Activated CD8-positive, alpha-beta T cell treated with anti-CD3 and anti-CD28 coated beads for 36 hours (primary cell): ENCODE measurements around the gene TMEM179. TPM values are rescaled to one million over a fixed set of nuclear protein-coding genes. Genes with fewer than 3 reads are reported as not detected.

ENCODE experiments used
- ATAC-seq: fragments of 200-7000 bp; cut with Tn5 transposase; one replicate; pipeline ENCODE4 v1.10.0; 2021; ENCODE audit warnings: mild to moderate bottlenecking, moderate library complexity
- CTCF ChIA-PET: fragments of 350-600 bp; sonication (Branson Sonifier 250); formaldehyde crosslinking; loops from one replicate; lab custom pipeline; 2021; ENCODE audit warnings: antibody characterized with exemption; lab: Charles Lee
- POLR2A ChIA-PET: fragments of 350-600 bp; sonication (Branson Sonifier 250); formaldehyde crosslinking; loops from one replicate; lab custom pipeline; 2021; ENCODE audit warnings: antibody characterized with exemption; lab: Charles Lee
- DNase-seq: peaks from one replicate; pipeline ENCODE4 v3.0.0-alpha.2; 2020
- H3K27ac Mint-ChIP-seq: one replicate; pipeline ENCODE4 v1.8.0; 2021; ENCODE audit warnings: mild to moderate bottlenecking, mixed read lengths
- H3K27me3 Mint-ChIP-seq: one replicate; pipeline ENCODE4 v1.8.0; 2021; ENCODE audit warnings: mixed read lengths
- H3K36me3 Mint-ChIP-seq: one replicate; pipeline ENCODE4 v1.8.0; 2021; ENCODE audit warnings: low read depth, mixed read lengths
- H3K4me1 Mint-ChIP-seq: one replicate; pipeline ENCODE4 v1.8.0; 2021; ENCODE audit warnings: low read depth, mixed read lengths
- H3K4me3 Mint-ChIP-seq: one replicate; pipeline ENCODE4 v1.8.0; 2021; ENCODE audit warnings: mild to moderate bottlenecking, moderate library complexity, mixed read lengths
- H3K9me3 Mint-ChIP-seq: one replicate; pipeline ENCODE4 v1.8.0; 2021; ENCODE audit warnings: mixed read lengths
- CTCF ChIP-seq: fragments of 200-600 bp; IDR thresholded peaks from one replicate; pipeline ENCODE4 v1.8.0; 2022; ENCODE audit warnings: antibody characterized with exemption, mild to moderate bottlenecking
- intact Hi-C: fragments of 100-400 bp; cut with micrococcal nuclease; formaldehyde crosslinking; loops from one replicate; pipeline ENCODE4 v1.10.0; 2022
- total RNA-seq, 2 experiments: library from RNA; stranded (reverse); gene quantifications; one replicate each; pipeline ENCODE4 v1.2.3, GENCODE V29; 2021

Gene TMEM179
- total RNA-seq, 2 experiments from 2014 or later: not detected

DNA sequence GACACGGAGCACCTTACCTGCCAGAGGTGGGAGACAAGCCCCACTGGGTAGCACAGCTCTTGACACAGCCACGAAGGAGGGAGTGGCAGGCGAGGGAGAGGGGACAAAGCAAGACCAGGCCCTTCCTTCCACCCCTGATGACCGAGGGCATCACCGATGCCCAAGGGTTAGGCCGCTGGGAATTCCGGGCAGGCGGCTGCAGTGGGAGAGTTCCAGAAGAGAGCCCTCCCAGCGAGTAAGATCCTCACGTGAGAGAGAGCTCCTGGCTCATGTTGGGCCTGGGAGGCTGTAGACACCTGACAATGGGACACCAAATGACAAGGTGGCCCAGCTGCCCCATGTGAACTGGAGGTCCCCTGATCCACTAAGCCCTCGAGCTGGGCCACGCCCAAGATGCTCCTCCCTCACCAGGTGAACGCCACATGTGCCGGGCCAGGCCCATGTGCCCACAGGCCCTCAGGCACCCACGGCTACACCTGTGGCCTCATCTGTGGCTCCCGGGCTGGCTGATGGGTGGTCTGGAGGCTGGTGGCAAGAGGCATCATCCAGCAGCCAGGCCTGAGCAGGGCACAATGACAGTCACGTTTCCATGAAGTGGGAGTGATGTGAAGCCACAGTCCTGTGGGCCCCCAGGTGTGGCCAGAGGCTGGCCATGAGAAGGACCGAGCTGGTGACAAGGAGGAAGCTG, 57.1 kb downstream of the TMEM179 start:
- TF ChIP-seq CTCF: no peak
- Mint-ChIP-seq H3K4me1 (no peaks in the 10 kb centered on the region), H3K36me3 (no peaks in the 10 kb centered on the region), H3K4me3 (no peak overlapping the region), H3K27me3 (peaks cover 11% of the 10 kb centered on the region), H3K27ac (no peak overlapping the region), H3K9me3 (no peaks in the 10 kb centered on the region)
- no peak for DNase-seq
- intact Hi-C loops: no loop called here
- ChIA-PET CTCF (no interaction called here), POLR2A (no interaction called here)
- ATAC-seq: no peak

DNA sequence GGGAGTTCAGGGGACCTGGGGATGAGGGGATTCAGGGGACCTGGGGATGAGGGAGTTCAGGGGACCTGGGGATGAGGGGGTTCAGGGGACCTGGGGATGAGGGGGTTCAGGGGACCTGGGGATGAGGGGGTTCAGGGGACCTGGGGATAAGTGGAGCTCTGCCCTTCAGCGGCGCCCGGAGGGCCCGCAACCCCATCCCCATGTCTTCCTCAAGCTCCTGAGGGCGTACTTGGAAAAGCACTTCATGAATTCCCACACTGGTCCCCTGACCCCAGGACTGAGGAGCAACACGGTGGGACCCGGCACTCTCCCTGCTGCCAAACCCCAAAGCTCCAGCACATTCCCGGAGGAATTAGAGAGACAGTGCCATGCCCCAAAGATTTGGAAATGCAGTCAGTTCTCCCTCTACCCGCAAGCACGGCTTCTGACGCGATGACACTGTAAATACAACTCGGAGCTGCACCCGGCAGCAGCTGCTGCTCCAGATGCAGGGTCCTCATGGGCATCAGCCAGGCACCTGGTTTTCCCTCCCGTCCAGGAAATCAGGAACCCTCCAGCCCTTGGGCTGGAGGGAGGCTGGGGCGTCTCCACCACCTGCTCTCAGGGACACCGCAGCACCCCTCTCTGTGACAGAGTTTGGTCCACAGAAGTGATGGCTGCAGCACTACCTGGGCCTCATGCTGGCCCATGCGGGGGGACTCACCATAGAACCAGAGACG, 57.8 kb downstream of the TMEM179 start:
- Mint-ChIP-seq H3K4me1 (no peaks in the 10 kb centered on the region), H3K27ac (no peak overlapping the region), H3K4me3 (no peak overlapping the region), H3K27me3 (peaks cover 13% of the 10 kb centered on the region), H3K36me3 (no peaks in the 10 kb centered on the region), H3K9me3 (no peaks in the 10 kb centered on the region)
- intact Hi-C loops: no loop called here
- CTCF ChIA-PET: no interaction called here
- no peak for TF ChIP-seq CTCF
- ATAC-seq (no peak), DNase-seq (no peak)
- POLR2A ChIA-PET: no interaction called here

- no peak for DNase-seq
- no peak for TF ChIP-seq CTCF
- Mint-ChIP-seq H3K36me3 (no peaks in the 10 kb centered on the region), H3K9me3 (no peaks in the 10 kb centered on the region), H3K4me1 (no peaks in the 10 kb centered on the region), H3K27ac (no peak overlapping the region), H3K27me3 (peaks cover 13% of the 10 kb centered on the region), H3K4me3 (no peak overlapping the region)
- POLR2A ChIA-PET: no interaction called here
- ATAC-seq: no peak
- intact Hi-C loops: no loop called here
- CTCF ChIA-PET: no interaction called here
Measured at GRCh38 chr14:104545942-104546501, 58.5 kb downstream of the TMEM179 start.

DNA sequence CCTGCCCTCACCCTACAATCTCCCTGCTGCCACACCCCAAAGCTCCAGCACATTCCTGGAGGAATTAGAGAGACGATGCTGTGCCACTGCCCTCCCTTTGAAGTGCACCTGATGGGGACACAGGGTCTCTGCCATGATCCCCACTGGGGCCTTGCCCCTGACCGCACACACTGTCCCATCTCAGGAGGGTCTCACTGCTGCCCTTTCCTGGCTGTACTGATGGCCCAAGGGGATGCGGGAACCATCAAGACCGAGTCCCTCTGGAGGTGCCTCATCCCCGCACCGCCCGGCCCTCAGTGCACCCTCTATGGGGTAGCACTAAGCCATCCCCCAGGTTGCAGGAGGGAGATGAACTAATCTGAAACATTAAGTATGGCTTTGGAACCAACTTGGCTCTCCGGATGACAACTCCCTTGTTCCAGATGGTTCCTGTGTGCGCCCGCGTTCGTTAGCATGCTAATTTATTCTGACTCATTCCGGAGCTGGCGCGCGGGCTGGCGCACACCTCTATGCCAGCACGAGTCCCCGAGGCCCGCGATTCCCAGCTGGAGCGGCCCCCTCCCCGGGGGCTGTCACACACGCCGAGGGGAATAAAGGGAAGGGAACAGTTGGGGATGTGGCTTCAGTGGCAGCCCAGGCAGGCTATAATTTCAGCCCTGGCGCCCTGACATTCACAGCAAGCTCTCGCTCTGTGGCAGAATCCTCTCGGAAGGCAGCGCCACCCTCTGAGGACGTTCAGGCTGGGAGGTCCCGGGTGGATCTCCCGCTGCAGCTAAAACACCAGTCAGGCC, 59.2 kb downstream of the TMEM179 start:
- ChIA-PET CTCF (no interaction called here), POLR2A (no interaction called here)

More for the DNA sequence above, 59.2 kb downstream of the TMEM179 start:
- H3K4me3 Mint-ChIP-seq: no peak overlapping the region
- TF ChIP-seq CTCF: no peak
- no peaks in the 10 kb centered on the region for H3K36me3 Mint-ChIP-seq
- DNase-seq (no peak), ATAC-seq (no peak)
- intact Hi-C loops: no loop called here
- no peak overlapping the region for H3K27ac Mint-ChIP-seq
- peaks cover 13% of the 10 kb centered on the region for H3K27me3 Mint-ChIP-seq
- no peaks in the 10 kb centered on the region for H3K9me3 Mint-ChIP-seq
- H3K4me1 Mint-ChIP-seq: no peaks in the 10 kb centered on the region
